ENCODE results near the gene PPP3CA.
A peak's percentile ranks its signal among the peaks of the same experiment; 100 is the strongest.
"Not testable (repeated sequence)": the region's sequence is repeated elsewhere in the genome, so short reads cannot be mapped to it uniquely, and the experiment has no call there.

The PPP3CA gene

GRCh38 chr4:101131058-101131457, 216.3 kb downstream of the PPP3CA start:
- DNase-seq = not testable (repeated sequence)

GRCh38 chr4:101128898-101129297, 218.4 kb downstream of the PPP3CA start:
- not testable (repeated sequence) for DNase-seq

GRCh38 chr4:101128473-101128872, 218.9 kb downstream of the PPP3CA start:
- no peak for DNase-seq

GRCh38 chr4:101127176-101127790, 220.0 kb downstream of the PPP3CA start:
- no peak for DNase-seq

- no peak for DNase-seq
These were observed 221.3 kb downstream of the PPP3CA start for GRCh38 chr4:101126059-101126458.

GRCh38 chr4:101125045-101125942, 222.0 kb downstream of the PPP3CA start:
- no peak for DNase-seq

- no peak for DNase-seq
These were observed 224.1 kb downstream of the PPP3CA start for GRCh38 chr4:101123231-101123630.

- DNase-seq = no peak
These were observed 225.3 kb downstream of the PPP3CA start for GRCh38 chr4:101122019-101122418.

- DNase-seq = no peak
These were observed 228.2 kb downstream of the PPP3CA start for GRCh38 chr4:101119141-101119540.

- DNase-seq = no peak
These were observed 228.7 kb downstream of the PPP3CA start for GRCh38 chr4:101118617-101119016.

GRCh38 chr4:101115887-101116286, 231.4 kb downstream of the PPP3CA start:
- no peak for DNase-seq

GRCh38 chr4:101114936-101115372, 232.4 kb downstream of the PPP3CA start:
- DNase-seq = no peak

- DNase-seq = peak in 1 of 5 experiments; percentile 65
These were observed 242.8 kb downstream of the PPP3CA start for GRCh38 chr4:101104312-101105052.

GRCh38 chr4:101103381-101104142, 243.8 kb downstream of the PPP3CA start:
- peak in 1 of 5 experiments; percentile 86 for DNase-seq

GRCh38 chr4:101102114-101102742, 245.1 kb downstream of the PPP3CA start:
- DNase-seq = no peak

GRCh38 chr4:101101072-101101471, 246.3 kb downstream of the PPP3CA start:
- no peak for DNase-seq

- no peak for DNase-seq
These were observed 248.5 kb downstream of the PPP3CA start for GRCh38 chr4:101098666-101099400.

- DNase-seq = not testable (repeated sequence)
These were observed 254.7 kb downstream of the PPP3CA start for GRCh38 chr4:101092609-101093008.

- DNase-seq = no peak
These were observed 258.2 kb downstream of the PPP3CA start for GRCh38 chr4:101089168-101089567.

GRCh38 chr4:101086801-101087586, 260.3 kb downstream of the PPP3CA start:
- no peak for DNase-seq
